CD8-positive, alpha-beta memory T cell (primary cell): ENCODE data around the gene ARMC12. TPM values are rescaled to one million over a fixed set of nuclear protein-coding genes. Genes with fewer than 3 reads are reported as not detected.

Experiments used
- CTCF ChIA-PET: fragments of 350-600 bp; sonication (Branson Sonifier 250); formaldehyde crosslinking; loops from one replicate; lab custom pipeline; 2021; ENCODE audit warnings: antibody characterized with exemption; lab: Charles Lee
- POLR2A ChIA-PET: fragments of 350-600 bp; sonication (Branson Sonifier 250); formaldehyde crosslinking; loops from one replicate; lab custom pipeline; 2021; ENCODE audit warnings: antibody characterized with exemption; lab: Charles Lee
- DNase-seq, 5 donors: peaks; one replicate each; pipeline versions ENCODE4 v3.0.0 to v3.0.0-alpha.2; 2020 to 2022; ENCODE audit warnings: mixed read lengths in 1 of 5
- H3K27ac ChIP-seq: one replicate; pipeline ENCODE4 v1.7.0; 2013; ENCODE audit warnings: low read depth, mild to moderate bottlenecking, low read length, moderate library complexity
- H3K27me3 ChIP-seq: 2 replicates; pipeline ENCODE4 v1.7.0; 2013; ENCODE audit warnings: low read length, mild to moderate bottlenecking; ENCODE audit not compliant: insufficient read depth, poor library complexity, severe bottlenecking
- H3K36me3 ChIP-seq: 2 replicates; pipeline ENCODE4 v1.7.0; 2013; ENCODE audit warnings: mild to moderate bottlenecking, low read length, moderate library complexity; ENCODE audit not compliant: insufficient read depth
- H3K4me1 ChIP-seq: 2 replicates; pipeline ENCODE4 v1.7.0; 2013; ENCODE audit warnings: mild to moderate bottlenecking, low read length, moderate library complexity; ENCODE audit not compliant: insufficient read depth
- H3K4me3 ChIP-seq: 2 replicates; pipeline ENCODE4 v1.7.0; 2013; ENCODE audit warnings: mild to moderate bottlenecking, low read length
- H3K9me3 ChIP-seq: 2 replicates; pipeline ENCODE4 v1.7.0; 2013; ENCODE audit warnings: mild to moderate bottlenecking, low read length
- H3K27ac Mint-ChIP-seq, 8 donors: one replicate each; pipeline ENCODE4 v1.8.0; 2020 to 2021; ENCODE audit warnings: mixed read lengths in 8 of 8, mild to moderate bottlenecking in 6 of 8, inconsistent platforms in 3 of 8, moderate library complexity in 3 of 8
- H3K27me3 Mint-ChIP-seq, 2 donors: one replicate each; pipeline ENCODE4 v1.8.0; 2020 to 2021; ENCODE audit warnings: mixed read lengths in 2 of 2, mild to moderate bottlenecking in 1 of 2, moderate library complexity in 1 of 2
- H3K36me3 Mint-ChIP-seq, 3 donors: one replicate each; pipeline ENCODE4 v1.8.0; 2020 to 2021; ENCODE audit warnings: mixed read lengths in 3 of 3, inconsistent platforms in 1 of 3, mild to moderate bottlenecking in 1 of 3
- H3K4me1 Mint-ChIP-seq, 3 donors: one replicate each; pipeline ENCODE4 v1.8.0; 2020 to 2021; ENCODE audit warnings: mixed read lengths in 3 of 3, inconsistent platforms in 1 of 3, mild to moderate bottlenecking in 1 of 3
- H3K4me3 Mint-ChIP-seq, 7 donors: one replicate each; pipeline ENCODE4 v1.8.0; 2020 to 2021; ENCODE audit warnings: mixed read lengths in 7 of 7, mild to moderate bottlenecking in 6 of 7, moderate library complexity in 4 of 7, inconsistent platforms in 2 of 7
- H3K9me3 Mint-ChIP-seq, 5 donors: one replicate each; pipeline ENCODE4 v1.8.0; 2020 to 2022; ENCODE audit warnings: mixed read lengths in 5 of 5, mild to moderate bottlenecking in 3 of 5, moderate library complexity in 2 of 5, inconsistent platforms in 1 of 5
- polyA plus RNA-seq: library from polyadenylated mRNA; unstranded; fragments of 300-500 nt; fragmentation: Illumina TruSeq; gene quantifications from one replicate; pipeline ENCODE4 v1.2.3, GENCODE V29; 2021
- total RNA-seq, 2 experiments: library from RNA; stranded (reverse); gene quantifications; one replicate each; pipeline ENCODE4 v1.2.3, GENCODE V29; 2021

The ARMC12 gene
- total and polyA plus RNA-seq, 3 experiments from 2014 or later: 0.26 to 0.38 (median 0.37) TPM

GRCh38 chr6:35782424-35782823 lies 45.6 kb downstream of the ARMC12 start:
- ChIA-PET POLR2A (no interaction called here), CTCF (no interaction called here)
- DNase-seq: no peak
- H3K9me3 Mint-ChIP-seq: no peaks in the 10 kb centered on the region
- Histone ChIP-seq H3K4me3 (no peak overlapping the region), H3K9me3 (no peaks in the 10 kb centered on the region), H3K36me3 (no peaks in the 10 kb centered on the region), H3K27me3 (peaks cover 12% of the 10 kb centered on the region), H3K27ac (no peak overlapping the region), H3K4me1 (no peaks in the 10 kb centered on the region)
- H3K36me3 Mint-ChIP-seq: peaks cover 0 to 3% (median 2%) of the 10 kb centered on the region in 3 donors
- H3K4me3 Mint-ChIP-seq: no peak overlapping the region
- peaks cover 3 to 4% (median 4%) of the 10 kb centered on the region in 3 donors for H3K4me1 Mint-ChIP-seq
- H3K27ac Mint-ChIP-seq: no peak overlapping the region
- H3K27me3 Mint-ChIP-seq: peaks cover 28 to 62% of the 10 kb centered on the region in 2 donors

GRCh38 chr6:35784200-35784599 lies 47.4 kb downstream of the ARMC12 start:
- H3K27ac ChIP-seq: no peak overlapping the region
- no peaks in the 10 kb centered on the region for H3K4me1 ChIP-seq
- Mint-ChIP-seq H3K4me1 (no peaks in the 10 kb centered on the region), H3K4me3 (no peak overlapping the region), H3K9me3 (no peaks in the 10 kb centered on the region), H3K36me3 (no peaks in the 10 kb centered on the region), H3K27me3 (peaks cover 30 to 67% of the 10 kb centered on the region in 2 donors), H3K27ac (no peak overlapping the region)
- CTCF ChIA-PET: no interaction called here
- H3K36me3 ChIP-seq: no peaks in the 10 kb centered on the region
- H3K4me3 ChIP-seq: no peak overlapping the region
- POLR2A ChIA-PET: no interaction called here
- H3K9me3 ChIP-seq: no peaks in the 10 kb centered on the region
- peaks cover 18% of the 10 kb centered on the region for H3K27me3 ChIP-seq
- DNase-seq: no peak

GRCh38 chr6:35786272-35786671 lies 49.4 kb downstream of the ARMC12 start:
- CTCF ChIA-PET: no interaction called here
- H3K36me3 ChIP-seq: no peaks in the 10 kb centered on the region
- Mint-ChIP-seq H3K27ac (peak overlapping the region in 1 of 8 donors; percentile 24), H3K9me3 (no peaks in the 10 kb centered on the region), H3K4me3 (no peak overlapping the region), H3K36me3 (peaks cover 0 to 2% (median 0%) of the 10 kb centered on the region in 3 donors), H3K27me3 (peaks cover 31 to 64% of the 10 kb centered on the region in 2 donors), H3K4me1 (no peaks in the 10 kb centered on the region)
- no peak for DNase-seq
- no peak overlapping the region for H3K27ac ChIP-seq
- POLR2A ChIA-PET: no interaction called here
- H3K4me1 ChIP-seq: no peaks in the 10 kb centered on the region
- no peak overlapping the region for H3K4me3 ChIP-seq
- H3K9me3 ChIP-seq: no peaks in the 10 kb centered on the region
- H3K27me3 ChIP-seq: peaks cover 18% of the 10 kb centered on the region

- Mint-ChIP-seq H3K27ac (no peak overlapping the region), H3K27me3 (peaks cover 29 to 61% of the 10 kb centered on the region in 2 donors), H3K36me3 (peaks cover 0 to 2% (median 0%) of the 10 kb centered on the region in 3 donors), H3K4me1 (no peaks in the 10 kb centered on the region), H3K9me3 (no peaks in the 10 kb centered on the region), H3K4me3 (no peak overlapping the region)
- CTCF ChIA-PET: no interaction called here
- POLR2A ChIA-PET: no interaction called here
- no peaks in the 10 kb centered on the region for H3K36me3 ChIP-seq
- no peak overlapping the region for H3K27ac ChIP-seq
- no peaks in the 10 kb centered on the region for H3K9me3 ChIP-seq
- H3K27me3 ChIP-seq: peaks cover 18% of the 10 kb centered on the region
- DNase-seq: no peak
- no peak overlapping the region for H3K4me3 ChIP-seq
- no peaks in the 10 kb centered on the region for H3K4me1 ChIP-seq
Measured at GRCh38 chr6:35786810-35787209, 50.0 kb downstream of the ARMC12 start.

- no peaks in the 10 kb centered on the region for H3K36me3 ChIP-seq
- peaks cover 27 to 62% of the 10 kb centered on the region in 2 donors for H3K27me3 Mint-ChIP-seq
- H3K27me3 ChIP-seq: peaks cover 18% of the 10 kb centered on the region
- no peaks in the 10 kb centered on the region for H3K9me3 ChIP-seq
- POLR2A ChIA-PET: no interaction called here
- H3K4me1 Mint-ChIP-seq: no peaks in the 10 kb centered on the region
- CTCF ChIA-PET: no interaction called here
- H3K36me3 Mint-ChIP-seq: peaks cover 0 to 2% (median 0%) of the 10 kb centered on the region in 3 donors
- no peak overlapping the region for H3K4me3 Mint-ChIP-seq
- no peak overlapping the region for H3K4me3 ChIP-seq
- no peaks in the 10 kb centered on the region for H3K9me3 Mint-ChIP-seq
- H3K4me1 ChIP-seq: no peaks in the 10 kb centered on the region
- H3K27ac Mint-ChIP-seq: no peak overlapping the region
- no peak for DNase-seq
- no peak overlapping the region for H3K27ac ChIP-seq
Measured at GRCh38 chr6:35787266-35788218, 50.7 kb downstream of the ARMC12 start.

- H3K27me3 Mint-ChIP-seq: peaks cover 29 to 63% of the 10 kb centered on the region in 2 donors
- Histone ChIP-seq H3K27ac (no peak overlapping the region), H3K9me3 (no peaks in the 10 kb centered on the region), H3K27me3 (peaks cover 18% of the 10 kb centered on the region), H3K36me3 (no peaks in the 10 kb centered on the region), H3K4me1 (no peaks in the 10 kb centered on the region), H3K4me3 (no peak overlapping the region)
- CTCF ChIA-PET: no interaction called here
- H3K36me3 Mint-ChIP-seq: peaks cover 0 to 2% (median 0%) of the 10 kb centered on the region in 3 donors
- no peak for DNase-seq
- no peaks in the 10 kb centered on the region for H3K4me1 Mint-ChIP-seq
- POLR2A ChIA-PET: no interaction called here
- no peaks in the 10 kb centered on the region for H3K9me3 Mint-ChIP-seq
- no peak overlapping the region for H3K4me3 Mint-ChIP-seq
- H3K27ac Mint-ChIP-seq: no peak overlapping the region
Measured at GRCh38 chr6:35788423-35788982, 51.7 kb downstream of the ARMC12 start.

GRCh38 chr6:35790683-35791082 lies 53.9 kb downstream of the ARMC12 start:
- H3K27me3 ChIP-seq: peaks cover 23% of the 10 kb centered on the region
- H3K9me3 ChIP-seq: no peaks in the 10 kb centered on the region
- POLR2A ChIA-PET: no interaction called here
- no peak overlapping the region for H3K27ac ChIP-seq
- Mint-ChIP-seq H3K27me3 (peaks cover 22 to 49% of the 10 kb centered on the region in 2 donors), H3K9me3 (no peaks in the 10 kb centered on the region), H3K36me3 (peaks cover 0 to 2% (median 0%) of the 10 kb centered on the region in 3 donors), H3K27ac (no peak overlapping the region), H3K4me1 (no peaks in the 10 kb centered on the region), H3K4me3 (no peak overlapping the region)
- no peaks in the 10 kb centered on the region for H3K4me1 ChIP-seq
- H3K36me3 ChIP-seq: no peaks in the 10 kb centered on the region
- DNase-seq: no peak
- H3K4me3 ChIP-seq: no peak overlapping the region
- CTCF ChIA-PET: no interaction called here
